Diencephalon (tissue), 1 donor: ENCODE measurements around the gene SRA1. TPM values are rescaled to one million over a fixed set of nuclear protein-coding genes. Genes with fewer than 3 reads are reported as not detected.

Experiments
- small RNA-seq: library from RNA; depleted of rRNA; stranded (forward); fragments of <200 nt; gene quantifications from one replicate; pipeline ENCODE3, GENCODE V24; 2014
- total RNA-seq: library from RNA; depleted of rRNA; stranded (reverse); fragments of >200 nt; gene quantifications from one replicate; pipeline ENCODE4 v1.2.3, GENCODE V29; 2014

SRA1 gene
- total RNA-seq = 23.8 TPM

DNA sequence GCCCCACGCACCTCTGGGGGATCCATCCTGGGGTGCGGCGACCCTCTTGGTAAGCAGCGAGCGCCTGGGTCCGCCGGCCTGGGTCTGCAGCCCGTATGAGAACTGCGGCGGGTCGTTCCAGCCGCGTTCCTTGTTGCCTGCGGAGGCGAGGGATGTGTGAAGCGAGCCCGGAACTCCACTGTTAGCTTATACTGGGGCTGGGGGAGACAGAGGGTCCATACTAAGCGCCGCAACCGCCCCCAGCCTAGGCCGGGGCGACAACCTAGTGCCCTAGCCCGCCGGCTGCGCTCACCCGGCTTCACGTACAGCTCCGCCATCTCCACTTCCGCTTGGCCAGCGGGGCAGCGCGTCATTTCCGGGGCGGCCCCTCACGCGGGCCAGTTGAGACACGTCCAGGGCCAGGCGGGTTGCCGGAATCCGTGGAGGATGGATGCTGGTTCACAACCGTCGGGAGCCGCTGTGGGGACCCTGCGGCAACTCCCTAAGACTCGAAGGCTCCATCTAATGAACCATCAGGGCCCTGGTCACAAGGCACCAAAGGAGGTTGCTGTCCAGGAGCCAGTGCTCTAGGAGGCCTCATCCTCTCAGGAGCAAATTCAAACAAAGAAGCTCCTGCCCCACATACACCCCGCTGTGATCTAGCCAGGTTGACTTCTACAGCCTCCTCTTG is at the start of gene SRA1:
Gene SRA1, minus strand, starts transcription at position 338 of the 670 bp plus-strand sequence. Its CDS starts 21 bp downstream, at position 317.

DNA sequence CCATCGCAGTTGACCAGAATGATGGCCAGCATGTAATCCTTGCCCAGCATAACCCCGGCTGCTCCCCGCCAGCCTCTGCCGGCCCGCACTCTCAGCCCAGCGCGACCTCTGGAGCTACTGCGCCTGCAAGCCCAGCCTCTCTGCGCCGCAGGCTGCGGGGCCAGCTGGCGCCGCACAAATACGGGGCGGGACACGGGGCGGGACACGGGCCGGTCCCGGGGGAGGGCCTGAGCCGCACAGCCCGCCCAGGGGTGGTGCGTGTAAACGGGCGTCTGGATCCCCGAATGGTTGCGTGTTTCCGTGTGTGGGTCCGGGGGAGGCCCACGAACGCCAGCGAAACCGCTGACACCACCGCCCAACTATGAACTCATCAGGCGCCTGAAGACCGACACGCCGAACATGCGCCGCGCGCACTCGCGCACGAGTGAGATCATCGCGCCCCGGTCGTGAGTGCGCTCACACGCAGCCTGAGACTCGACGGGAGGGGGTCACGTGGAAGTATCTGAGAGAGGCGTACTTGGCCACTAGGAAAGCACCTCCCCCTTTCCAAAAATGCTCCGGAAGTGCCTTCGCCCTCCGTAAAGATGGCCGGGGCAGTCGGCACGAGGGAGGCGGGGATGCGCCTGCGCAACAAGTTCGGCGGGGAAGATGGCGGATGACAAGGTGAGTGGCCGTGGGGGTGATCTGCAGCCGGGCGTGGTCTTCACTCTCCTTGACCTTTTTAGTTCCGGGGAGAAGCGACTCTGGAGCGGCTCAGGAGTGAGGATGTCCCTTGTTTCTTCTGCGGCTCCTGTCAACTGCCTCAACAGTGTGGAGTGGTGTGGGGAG is 7.1 kb upstream of the SRA1 start, which contains the start of the genes APBB3 and SLC35A4:
Gene APBB3, minus strand, starts transcription at position 403 of the 828 bp plus-strand sequence. Its CDS starts 353 bp downstream, at position 50.
Gene SLC35A4, plus strand, starts transcription at position 633 of the 828 bp plus-strand sequence. CDS start 2,342 bp downstream, outside the sequence.

DNA sequence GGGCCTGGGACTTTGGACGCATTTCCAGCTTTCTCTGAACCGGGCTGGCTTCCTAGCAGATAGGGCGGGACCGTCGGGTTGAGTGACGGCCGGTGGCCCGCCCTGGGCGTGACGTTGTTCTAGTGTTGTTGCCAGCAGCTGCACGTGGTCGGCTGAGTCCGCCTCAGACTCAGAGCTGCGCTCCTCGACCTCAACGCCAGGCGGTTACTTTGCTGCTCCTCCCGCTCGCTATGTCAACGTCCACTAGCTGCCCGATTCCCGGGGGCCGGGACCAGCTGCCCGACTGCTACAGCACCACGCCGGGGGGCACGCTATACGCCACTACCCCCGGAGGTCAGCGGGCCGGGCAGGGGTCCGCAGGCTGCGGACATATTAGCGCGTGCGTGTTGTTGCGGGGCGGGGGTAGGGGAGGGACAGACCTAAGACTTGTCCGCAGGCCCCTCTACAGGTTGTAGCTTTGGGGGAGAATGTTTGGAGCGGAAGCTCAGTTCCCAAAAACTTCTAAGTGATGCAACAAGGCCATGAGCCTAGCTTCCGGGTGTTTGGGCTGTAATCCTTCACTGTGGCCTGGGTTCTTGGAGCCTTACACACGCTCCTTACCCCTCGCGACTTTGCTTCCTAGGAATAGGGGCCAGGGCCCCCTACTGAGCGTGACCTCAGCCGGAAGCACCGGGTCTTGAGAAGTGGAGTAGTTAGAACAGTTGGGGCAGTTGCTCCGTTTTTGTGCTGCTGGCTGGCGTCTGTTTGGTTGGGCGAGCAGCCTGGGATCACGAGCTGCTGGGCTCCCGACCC is 9.6 kb downstream of the SRA1 start, which contains the start of gene EIF4EBP3:
Gene EIF4EBP3, plus strand, starts transcription at position 155 of the 792 bp plus-strand sequence. Its CDS starts 76 bp downstream, at position 231.

Small RNAs within 50 kb of the gene (small RNA-seq; reads per million reads assigned to genes)
- gene RF00279 (not detected), gene RF00443 (not detected)

Other genes with a start within 250 kb of the SRA1 start
- 18.2 TPM for gene HBEGF, start 210.9 kb downstream of the SRA1 start, total RNA-seq
- gene SLC4A9, start 197.3 kb downstream of the SRA1 start, total RNA-seq = 0.23 TPM
- gene ANKHD1, start 155.6 kb downstream of the SRA1 start, total RNA-seq = 88.6 TPM
- gene EIF4EBP3, start 9.8 kb downstream of the SRA1 start, total RNA-seq = not detected
- gene APBB3, start 7.1 kb upstream of the SRA1 start, total RNA-seq = 29.8 TPM
- 9.7 TPM for gene SLC35A4, start 7.4 kb upstream of the SRA1 start, total RNA-seq
- gene CD14, start 75.7 kb upstream of the SRA1 start, total RNA-seq = 12.9 TPM
- gene TMCO6, start 82.0 kb upstream of the SRA1 start, total RNA-seq = 4.6 TPM
- gene NDUFA2, start 90.2 kb upstream of the SRA1 start, total RNA-seq = 37.1 TPM
- 78.4 TPM for gene IK, start 90.4 kb upstream of the SRA1 start, total RNA-seq
- gene WDR55, start 107.4 kb upstream of the SRA1 start, total RNA-seq = 13.4 TPM
- 0.69 TPM for gene DND1, start 116.1 kb upstream of the SRA1 start, total RNA-seq
- gene HARS1, start 133.9 kb upstream of the SRA1 start, total RNA-seq = 68.0 TPM
- 28.1 TPM for gene HARS2, start 134.0 kb upstream of the SRA1 start, total RNA-seq
- gene ZMAT2, start 143.0 kb upstream of the SRA1 start, total RNA-seq = 42.9 TPM
- 13.8 TPM for gene PCDHA1, start 228.7 kb upstream of the SRA1 start, total RNA-seq
- gene PCDHA2, start 237.4 kb upstream of the SRA1 start, total RNA-seq = 10.4 TPM
- 20.1 TPM for gene PCDHA3, start 243.6 kb upstream of the SRA1 start, total RNA-seq
- 15.0 TPM for gene PCDHA4, start 249.6 kb upstream of the SRA1 start, total RNA-seq